H1 (cell line): ENCODE results near the gene PAX3. TPM values are rescaled to one million over a fixed set of nuclear protein-coding genes. Genes with fewer than 3 reads are reported as not detected.

Experiments
- BACH1 ChIP-seq: IDR thresholded peaks from 2 replicates; pipeline ENCODE4 v1.6.1; 2012; ENCODE audit warnings: low read length, improper control_type of control experiment
- CBX5 ChIP-seq: fragments of 300-800, 300-1000 bp; sonication (generic); IDR thresholded peaks from 2 replicates; pipeline ENCODE4 v1.7.1; 2016; ENCODE audit warnings: antibody characterized with exemption, low read length, low read depth
- EP300 ChIP-seq, 2 experiments: IDR thresholded peaks; 1 replicate in 1 of 2; 2 replicates in 1 of 2; pipeline ENCODE4 v1.6.1; 2011 to 2012; ENCODE audit warnings: low read depth in 2 of 2, low read length in 2 of 2, mild to moderate bottlenecking in 2 of 2, borderline replicate concordance in 1 of 2, inconsistent platforms in 1 of 2, moderate library complexity in 1 of 2
- KDM4A ChIP-seq: IDR thresholded peaks from one replicate; pipeline ENCODE4 v1.7.1; 2012; ENCODE audit warnings: low read depth, mild to moderate bottlenecking, moderate library complexity, low read length, inconsistent platforms; ENCODE audit not compliant: severe bottlenecking
- PHF8 ChIP-seq: fragments of 200-600 bp; sonication (generic); conservative IDR thresholded peaks from 2 replicates; pipeline ENCODE4 v1.7.1; 2012; ENCODE audit warnings: low read depth, mild to moderate bottlenecking, inconsistent platforms, low read length, moderate library complexity
- POLR2AphosphoS5 ChIP-seq: IDR thresholded peaks from 2 replicates; pipeline ENCODE4 v1.6.1; 2011; ENCODE audit warnings: low read depth, low read length
- RBBP5 ChIP-seq: IDR thresholded peaks from 2 replicates; pipeline ENCODE4 v1.7.1; 2012; ENCODE audit warnings: low read depth, mild to moderate bottlenecking, inconsistent platforms, low read length, moderate library complexity, borderline replicate concordance
- RFX5 ChIP-seq: IDR thresholded peaks from 2 replicates; pipeline ENCODE4 v1.6.1; 2011; ENCODE audit warnings: low read depth, low read length, improper control_type of control experiment, borderline replicate concordance
- SP4 ChIP-seq: IDR thresholded peaks from 2 replicates; pipeline ENCODE4 v1.6.1; 2012; ENCODE audit warnings: low read length, inconsistent platforms
- polyA plus RNA-seq, 7 experiments: library from polyadenylated mRNA; depleted of rRNA in 3 of 7; stranded (reverse) in 5 of 7; unstranded in 2 of 7; fragments of >200 nt in 5 of 7; fragments of 200-250 nt in 2 of 7; gene quantifications; 1 replicate in 5 of 7; 2 replicates in 1 of 7; 4 replicates in 1 of 7; pipeline versions ENCODE4 v1.2.1 to v1.2.3, GENCODE V29; 2011 to 2013; ENCODE audit warnings: missing spikeins in 2 of 7, mixed read lengths in 2 of 7
- total RNA-seq: library from RNA; stranded (reverse); fragmentation: NEBNext Ultra II Directional; extraction: Animal tissue kit (Norgen Biotek cat#: 25700); gene quantifications from 2 replicates; pipeline ENCODE4 v1.2.1, GENCODE V29; 2021
- TF ChIP-seq, protein P1 (sequence below): fragments of 300-600 bp; sonication (generic); IDR thresholded peaks from 2 replicates; pipeline ENCODE4 v1.7.1; 2012; ENCODE audit warnings: low read length, moderate library complexity, mild to moderate bottlenecking, inconsistent platforms; ENCODE audit not compliant: insufficient replicate concordance

The PAX3 gene
- total and polyA plus RNA-seq, 2 of the 8 experiments (the other 6 are each of a cell fraction or from before 2014, with no cell fraction given), result 0.33 TPM; not detected in 1

DNA sequence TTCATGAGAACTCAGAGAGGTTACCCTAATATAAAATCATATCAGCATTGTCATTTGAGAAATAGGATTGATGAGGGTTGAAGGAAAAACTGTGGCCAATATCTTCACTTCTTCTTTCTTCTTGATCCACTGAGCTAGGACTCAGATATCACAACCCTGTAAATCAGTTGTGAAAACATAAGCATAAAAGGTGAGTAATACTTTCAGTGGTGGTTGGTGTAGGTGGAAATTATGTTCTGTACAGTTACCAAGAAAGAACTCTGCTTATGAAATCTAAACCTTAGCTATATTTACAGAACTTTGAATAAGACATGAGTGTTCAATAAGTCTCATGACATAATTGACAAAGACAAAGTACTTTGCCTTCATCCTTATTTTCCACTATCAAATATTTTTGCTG is 56.3 kb downstream of the PAX3 start (continued):
- TF ChIP-seq, protein P1, sequence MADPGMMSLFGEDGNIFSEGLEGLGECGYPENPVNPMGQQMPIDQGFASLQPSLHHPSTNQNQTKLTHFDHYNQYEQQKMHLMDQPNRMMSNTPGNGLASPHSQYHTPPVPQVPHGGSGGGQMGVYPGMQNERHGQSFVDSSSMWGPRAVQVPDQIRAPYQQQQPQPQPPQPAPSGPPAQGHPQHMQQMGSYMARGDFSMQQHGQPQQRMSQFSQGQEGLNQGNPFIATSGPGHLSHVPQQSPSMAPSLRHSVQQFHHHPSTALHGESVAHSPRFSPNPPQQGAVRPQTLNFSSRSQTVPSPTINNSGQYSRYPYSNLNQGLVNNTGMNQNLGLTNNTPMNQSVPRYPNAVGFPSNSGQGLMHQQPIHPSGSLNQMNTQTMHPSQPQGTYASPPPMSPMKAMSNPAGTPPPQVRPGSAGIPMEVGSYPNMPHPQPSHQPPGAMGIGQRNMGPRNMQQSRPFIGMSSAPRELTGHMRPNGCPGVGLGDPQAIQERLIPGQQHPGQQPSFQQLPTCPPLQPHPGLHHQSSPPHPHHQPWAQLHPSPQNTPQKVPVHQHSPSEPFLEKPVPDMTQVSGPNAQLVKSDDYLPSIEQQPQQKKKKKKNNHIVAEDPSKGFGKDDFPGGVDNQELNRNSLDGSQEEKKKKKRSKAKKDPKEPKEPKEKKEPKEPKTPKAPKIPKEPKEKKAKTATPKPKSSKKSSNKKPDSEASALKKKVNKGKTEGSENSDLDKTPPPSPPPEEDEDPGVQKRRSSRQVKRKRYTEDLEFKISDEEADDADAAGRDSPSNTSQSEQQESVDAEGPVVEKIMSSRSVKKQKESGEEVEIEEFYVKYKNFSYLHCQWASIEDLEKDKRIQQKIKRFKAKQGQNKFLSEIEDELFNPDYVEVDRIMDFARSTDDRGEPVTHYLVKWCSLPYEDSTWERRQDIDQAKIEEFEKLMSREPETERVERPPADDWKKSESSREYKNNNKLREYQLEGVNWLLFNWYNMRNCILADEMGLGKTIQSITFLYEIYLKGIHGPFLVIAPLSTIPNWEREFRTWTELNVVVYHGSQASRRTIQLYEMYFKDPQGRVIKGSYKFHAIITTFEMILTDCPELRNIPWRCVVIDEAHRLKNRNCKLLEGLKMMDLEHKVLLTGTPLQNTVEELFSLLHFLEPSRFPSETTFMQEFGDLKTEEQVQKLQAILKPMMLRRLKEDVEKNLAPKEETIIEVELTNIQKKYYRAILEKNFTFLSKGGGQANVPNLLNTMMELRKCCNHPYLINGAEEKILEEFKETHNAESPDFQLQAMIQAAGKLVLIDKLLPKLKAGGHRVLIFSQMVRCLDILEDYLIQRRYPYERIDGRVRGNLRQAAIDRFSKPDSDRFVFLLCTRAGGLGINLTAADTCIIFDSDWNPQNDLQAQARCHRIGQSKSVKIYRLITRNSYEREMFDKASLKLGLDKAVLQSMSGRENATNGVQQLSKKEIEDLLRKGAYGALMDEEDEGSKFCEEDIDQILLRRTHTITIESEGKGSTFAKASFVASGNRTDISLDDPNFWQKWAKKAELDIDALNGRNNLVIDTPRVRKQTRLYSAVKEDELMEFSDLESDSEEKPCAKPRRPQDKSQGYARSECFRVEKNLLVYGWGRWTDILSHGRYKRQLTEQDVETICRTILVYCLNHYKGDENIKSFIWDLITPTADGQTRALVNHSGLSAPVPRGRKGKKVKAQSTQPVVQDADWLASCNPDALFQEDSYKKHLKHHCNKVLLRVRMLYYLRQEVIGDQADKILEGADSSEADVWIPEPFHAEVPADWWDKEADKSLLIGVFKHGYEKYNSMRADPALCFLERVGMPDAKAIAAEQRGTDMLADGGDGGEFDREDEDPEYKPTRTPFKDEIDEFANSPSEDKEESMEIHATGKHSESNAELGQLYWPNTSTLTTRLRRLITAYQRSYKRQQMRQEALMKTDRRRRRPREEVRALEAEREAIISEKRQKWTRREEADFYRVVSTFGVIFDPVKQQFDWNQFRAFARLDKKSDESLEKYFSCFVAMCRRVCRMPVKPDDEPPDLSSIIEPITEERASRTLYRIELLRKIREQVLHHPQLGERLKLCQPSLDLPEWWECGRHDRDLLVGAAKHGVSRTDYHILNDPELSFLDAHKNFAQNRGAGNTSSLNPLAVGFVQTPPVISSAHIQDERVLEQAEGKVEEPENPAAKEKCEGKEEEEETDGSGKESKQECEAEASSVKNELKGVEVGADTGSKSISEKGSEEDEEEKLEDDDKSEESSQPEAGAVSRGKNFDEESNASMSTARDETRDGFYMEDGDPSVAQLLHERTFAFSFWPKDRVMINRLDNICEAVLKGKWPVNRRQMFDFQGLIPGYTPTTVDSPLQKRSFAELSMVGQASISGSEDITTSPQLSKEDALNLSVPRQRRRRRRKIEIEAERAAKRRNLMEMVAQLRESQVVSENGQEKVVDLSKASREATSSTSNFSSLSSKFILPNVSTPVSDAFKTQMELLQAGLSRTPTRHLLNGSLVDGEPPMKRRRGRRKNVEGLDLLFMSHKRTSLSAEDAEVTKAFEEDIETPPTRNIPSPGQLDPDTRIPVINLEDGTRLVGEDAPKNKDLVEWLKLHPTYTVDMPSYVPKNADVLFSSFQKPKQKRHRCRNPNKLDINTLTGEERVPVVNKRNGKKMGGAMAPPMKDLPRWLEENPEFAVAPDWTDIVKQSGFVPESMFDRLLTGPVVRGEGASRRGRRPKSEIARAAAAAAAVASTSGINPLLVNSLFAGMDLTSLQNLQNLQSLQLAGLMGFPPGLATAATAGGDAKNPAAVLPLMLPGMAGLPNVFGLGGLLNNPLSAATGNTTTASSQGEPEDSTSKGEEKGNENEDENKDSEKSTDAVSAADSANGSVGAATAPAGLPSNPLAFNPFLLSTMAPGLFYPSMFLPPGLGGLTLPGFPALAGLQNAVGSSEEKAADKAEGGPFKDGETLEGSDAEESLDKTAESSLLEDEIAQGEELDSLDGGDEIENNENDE, result no peak
- no peak for TF ChIP-seq RFX5
- no peak for TF ChIP-seq CBX5
- TF ChIP-seq SP4, result no peak
- TF ChIP-seq KDM4A, result no peak
- TF ChIP-seq POLR2AphosphoS5, result no peak
- TF ChIP-seq PHF8, result no peak
- TF ChIP-seq RBBP5, result no peak
- TF ChIP-seq BACH1, result no peak
- TF ChIP-seq EP300 (IDR thresholded peaks at IDR 0.05; ENCODE audit: borderline replicate concordance in 1 of 2, low read depth in 2 of 2, low read length in 2 of 2), result no peak
